ENCODE data around the gene PPP1R36. TPM values are rescaled to one million over a fixed set of nuclear protein-coding genes. Genes with fewer than 3 reads are reported as not detected.
"Not testable (repeated sequence)": the region's sequence is repeated elsewhere in the genome, so short reads cannot be mapped to it uniquely, and the experiment has no call there.

The PPP1R36 gene
- total RNA-seq, 6 donors from 2014 or later = 0.54 to 2.9 (median 1.4) TPM; not detected in 1

DNA sequence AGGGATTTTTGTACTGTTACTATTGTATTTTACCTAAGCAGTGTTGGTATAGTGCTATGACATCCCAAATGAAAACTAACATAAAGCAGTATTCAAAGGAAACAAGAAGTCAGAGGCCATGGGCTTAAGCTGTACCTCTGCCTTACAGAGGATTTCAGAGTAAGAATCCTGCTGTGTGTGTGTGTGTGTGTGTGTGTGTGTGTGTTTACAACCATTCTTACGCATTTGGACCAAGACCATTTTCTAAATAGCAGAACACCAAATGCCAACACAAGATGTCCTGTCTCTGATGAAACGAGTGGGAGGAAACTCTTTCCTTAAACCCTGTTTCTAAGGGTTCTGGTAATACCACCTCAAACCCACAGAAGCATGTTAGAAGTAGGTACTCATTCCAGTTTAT lies 64.4 kb downstream of the PPP1R36 start:
- ATAC-seq (ENCODE audit: low FRiP score in 2 of 2) (no peak), DNase-seq (no peak)

GRCh38 chr14:64614805-64615391 lies 65.1 kb downstream of the PPP1R36 start:
- no peak for ATAC-seq (ENCODE audit: low FRiP score in 2 of 2)
- Histone ChIP-seq H3K9me3 (no peaks in the 10 kb centered on the region), H3K36me3 (no peaks in the 10 kb centered on the region), H3K27me3 (no peaks in the 10 kb centered on the region), H3K27ac (no peak overlapping the region), H3K4me1 (peaks cover 0 to 10% (median 6%) of the 10 kb centered on the region in 4 donors), H3K4me3 (no peak overlapping the region)
- TF ChIP-seq POLR2A (IDR thresholded peaks at IDR 0.05) (no peak), EP300 (IDR thresholded peaks at IDR 0.05) (no peak), POLR2AphosphoS5 (IDR thresholded peaks at IDR 0.05) (no peak)
- TF ChIP-seq, protein P1, sequence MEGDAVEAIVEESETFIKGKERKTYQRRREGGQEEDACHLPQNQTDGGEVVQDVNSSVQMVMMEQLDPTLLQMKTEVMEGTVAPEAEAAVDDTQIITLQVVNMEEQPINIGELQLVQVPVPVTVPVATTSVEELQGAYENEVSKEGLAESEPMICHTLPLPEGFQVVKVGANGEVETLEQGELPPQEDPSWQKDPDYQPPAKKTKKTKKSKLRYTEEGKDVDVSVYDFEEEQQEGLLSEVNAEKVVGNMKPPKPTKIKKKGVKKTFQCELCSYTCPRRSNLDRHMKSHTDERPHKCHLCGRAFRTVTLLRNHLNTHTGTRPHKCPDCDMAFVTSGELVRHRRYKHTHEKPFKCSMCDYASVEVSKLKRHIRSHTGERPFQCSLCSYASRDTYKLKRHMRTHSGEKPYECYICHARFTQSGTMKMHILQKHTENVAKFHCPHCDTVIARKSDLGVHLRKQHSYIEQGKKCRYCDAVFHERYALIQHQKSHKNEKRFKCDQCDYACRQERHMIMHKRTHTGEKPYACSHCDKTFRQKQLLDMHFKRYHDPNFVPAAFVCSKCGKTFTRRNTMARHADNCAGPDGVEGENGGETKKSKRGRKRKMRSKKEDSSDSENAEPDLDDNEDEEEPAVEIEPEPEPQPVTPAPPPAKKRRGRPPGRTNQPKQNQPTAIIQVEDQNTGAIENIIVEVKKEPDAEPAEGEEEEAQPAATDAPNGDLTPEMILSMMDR (IDR thresholded peaks at IDR 0.05) = no peak
- 67 to 68% methylated on average over 6 to 7 of the region's 7 CpGs for WGBS, 2 donors
- DNase-seq = no peak

More for the DNA sequence above, 64.4 kb downstream of the PPP1R36 start:
- Histone ChIP-seq H3K36me3 (no peaks in the 10 kb centered on the region), H3K9me3 (no peaks in the 10 kb centered on the region), H3K27ac (no peak overlapping the region), H3K4me1 (peaks cover 0 to 10% (median 6%) of the 10 kb centered on the region in 4 donors), H3K27me3 (no peaks in the 10 kb centered on the region), H3K4me3 (no peak overlapping the region)
- 64 to 77% methylated on average over 2 of the region's 2 CpGs for WGBS, 2 donors
- no peak for TF ChIP-seq POLR2A (IDR thresholded peaks at IDR 0.05)
- TF ChIP-seq, protein P1 (IDR thresholded peaks at IDR 0.05) = no peak
- no peak for TF ChIP-seq POLR2AphosphoS5 (IDR thresholded peaks at IDR 0.05)
- TF ChIP-seq EP300 (IDR thresholded peaks at IDR 0.05) = no peak

DNA sequence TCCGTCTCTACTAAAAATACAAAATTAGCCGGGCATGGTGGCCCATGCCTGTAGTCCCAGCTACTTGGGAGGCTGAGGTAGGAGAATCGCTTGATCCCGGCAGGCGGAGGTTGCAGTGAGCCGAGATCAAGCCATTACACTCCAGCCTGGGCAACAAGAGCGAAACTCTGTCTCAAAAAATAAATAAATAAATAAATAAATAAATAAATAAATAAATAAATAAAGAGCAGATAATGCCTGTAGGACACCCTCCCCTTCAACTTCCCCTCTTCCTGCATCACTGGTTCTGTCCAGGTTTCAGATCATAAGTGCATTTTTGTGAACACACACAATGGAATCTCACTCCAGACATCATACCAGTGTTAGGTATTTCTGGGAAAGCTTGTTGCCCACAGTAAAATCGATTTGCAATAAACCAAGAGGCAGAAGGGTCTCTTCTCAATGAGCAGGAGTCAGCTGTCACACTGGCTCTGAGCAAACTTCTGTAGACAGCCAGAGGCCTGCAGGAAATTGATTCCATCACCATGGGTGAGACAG lies 68.2 kb downstream of the PPP1R36 start:
- WGBS, 2 donors = 83 to 85% methylated on average over 8 of the region's 8 CpGs
- not testable (repeated sequence) for DNase-seq; H3K27ac ChIP-seq; H3K4me1 ChIP-seq; H3K27me3 ChIP-seq; H3K9me3 ChIP-seq; ATAC-seq (ENCODE audit: low FRiP score in 2 of 2); H3K36me3 ChIP-seq; H3K4me3 ChIP-seq

DNA sequence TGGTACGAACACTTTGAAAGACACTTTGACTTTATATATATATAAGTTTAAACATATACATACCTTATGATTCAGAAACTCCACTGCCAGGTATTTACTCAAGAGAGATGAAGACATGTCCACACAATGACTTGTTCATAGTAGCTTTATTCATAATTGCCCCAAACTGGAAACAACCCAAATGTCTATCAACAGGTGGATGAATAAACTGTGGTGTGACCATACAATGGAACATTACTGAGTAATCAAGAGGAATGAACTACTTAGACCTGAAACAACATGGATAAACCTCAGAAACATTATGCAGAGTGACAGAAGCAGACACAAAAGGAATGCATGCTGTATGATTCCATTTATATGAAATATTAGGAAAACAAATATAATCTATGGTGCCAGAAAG lies 71.1 kb downstream of the PPP1R36 start:
- peaks cover 0 to 3% (median 0%) of the 10 kb centered on the region in 4 donors for H3K4me1 ChIP-seq
- no peak for TF ChIP-seq EP300 (IDR thresholded peaks at IDR 0.05)
- TF ChIP-seq POLR2A (IDR thresholded peaks at IDR 0.05) = no peak
- TF ChIP-seq, protein P1 (IDR thresholded peaks at IDR 0.05) = no peak
- TF ChIP-seq POLR2AphosphoS5 (IDR thresholded peaks at IDR 0.05) = no peak
- DNase-seq (no peak), ATAC-seq (ENCODE audit: low FRiP score in 2 of 2) (no peak)
- 82 to 97% methylated on average over 1 of the region's 1 CpG for WGBS, 2 donors
- no peaks in the 10 kb centered on the region for H3K9me3 ChIP-seq
- no peaks in the 10 kb centered on the region for H3K36me3 ChIP-seq
- H3K27me3 ChIP-seq = no peaks in the 10 kb centered on the region
- H3K4me3 ChIP-seq = no peak overlapping the region
- H3K27ac ChIP-seq = no peak overlapping the region

- Histone ChIP-seq H3K4me1 (peaks cover 0 to 3% (median 0%) of the 10 kb centered on the region in 4 donors), H3K4me3 (no peak overlapping the region), H3K9me3 (no peaks in the 10 kb centered on the region), H3K36me3 (no peaks in the 10 kb centered on the region), H3K27ac (no peak overlapping the region), H3K27me3 (no peaks in the 10 kb centered on the region)
- WGBS, 2 donors = 79 to 83% methylated on average over 7 of the region's 7 CpGs
- no peak for ATAC-seq (ENCODE audit: low FRiP score in 2 of 2)
- no peak for DNase-seq
- TF ChIP-seq EP300 (IDR thresholded peaks at IDR 0.05) = no peak
- TF ChIP-seq, protein P1 (IDR thresholded peaks at IDR 0.05) = no peak
- TF ChIP-seq POLR2AphosphoS5 (IDR thresholded peaks at IDR 0.05) = no peak
- no peak for TF ChIP-seq POLR2A (IDR thresholded peaks at IDR 0.05)
Measured at GRCh38 chr14:64623554-64624165, 73.9 kb downstream of the PPP1R36 start.

All from upper lobe of left lung (tissue), 6 donors.